K562 (cell line): ENCODE results near the gene MKS1. TPM values are rescaled to one million over a fixed set of nuclear protein-coding genes. Genes with fewer than 3 reads are reported as not detected.
A peak's percentile ranks its signal among the peaks of the same experiment; 100 is the strongest.

Source experiments
- BRCA1 ChIP-seq, 2 experiments: fragments of 450-650 bp in 1 of 2; sonication (generic) in 1 of 2; formaldehyde crosslinking in 1 of 2; IDR thresholded peaks; 2 replicates each; pipeline versions ENCODE4 v1.5.0 to v1.6.1; 2017 to 2020; ENCODE audit warnings: mild to moderate bottlenecking in 1 of 2, missing genetic modification reagents in 1 of 2
- E2F3 ChIP-seq: fragments of 250-450 bp; sonication (Bioruptor Pico); IDR thresholded peaks from 2 replicates; pipeline ENCODE4 v1.4.0; 2020; ENCODE audit warnings: mild to moderate bottlenecking
- ESRRA ChIP-seq: fragments of 450-650 bp; IDR thresholded peaks from 2 replicates; pipeline ENCODE4 v1.6.1; 2014; ENCODE audit warnings: low read depth, mild to moderate bottlenecking, moderate library complexity, borderline replicate concordance
- ETV6 ChIP-seq, 3 experiments: fragments of 150-350 bp in 1 of 3; sonication (generic) in 1 of 3; formaldehyde crosslinking in 1 of 3; IDR thresholded peaks; 2 replicates each; pipeline versions ENCODE4 v1.6.1 to v1.8.0; 2014 to 2022; ENCODE audit warnings: borderline replicate concordance in 2 of 3, low read depth in 2 of 3, antibody characterized with exemption in 1 of 3, low read length in 1 of 3, mild to moderate bottlenecking in 1 of 3, missing genetic modification reagents in 1 of 3
- LEF1 ChIP-seq: fragments of 450-650 bp; IDR thresholded peaks from 2 replicates; pipeline ENCODE4 v1.6.1; 2016; ENCODE audit warnings: mild to moderate bottlenecking
- MIER1 ChIP-seq: fragments of 450-650 bp; IDR thresholded peaks from 2 replicates; pipeline ENCODE4 v1.6.1; 2016; ENCODE audit warnings: antibody characterized with exemption, mild to moderate bottlenecking, low read depth
- MTF1 ChIP-seq: fragments of 250-450 bp; sonication (Bioruptor Pico); IDR thresholded peaks from 2 replicates; pipeline ENCODE4 v1.9.0; 2021; ENCODE audit warnings: moderate library complexity, mild to moderate bottlenecking, inconsistent platforms, borderline replicate concordance
- SUPT5H ChIP-seq: fragments of 450-650 bp; IDR thresholded peaks from 2 replicates; pipeline ENCODE4 v1.6.1; 2016
- ZBTB1 ChIP-seq: sonication (generic); formaldehyde crosslinking; IDR thresholded peaks from 2 replicates; pipeline ENCODE4 v1.8.1; 2023; ENCODE audit warnings: missing genetic modification reagents, low read depth, mild to moderate bottlenecking, borderline replicate concordance
- ZNF766 ChIP-seq: fragments of 200-800 bp; sonication (Bioruptor generic); conservative IDR thresholded peaks from 2 replicates; pipeline ENCODE4 v1.6.1; 2016; ENCODE audit warnings: missing genetic modification characterization, missing compliant biosample characterization
- polyA plus RNA-seq, 8 experiments: library from polyadenylated mRNA; depleted of rRNA in 4 of 8; stranded (reverse) in 5 of 8; unstranded in 3 of 8; fragments of >200 nt; fragmentation: Nextera tagmentation in 2 of 8; fragmentation: Illumina TruSeq in 1 of 8; extraction: Ambion mirVana in 2 of 8; extraction: Trizol in 1 of 8; gene quantifications; 2 replicates each; pipeline versions ENCODE4 v1.2.1 to v1.2.3, GENCODE V29; 2011 to 2014; ENCODE audit warnings: inconsistent platforms in 1 of 8, missing spikeins in 1 of 8
- total RNA-seq, 7 experiments: library from RNA; depleted of rRNA in 6 of 7; stranded (reverse); fragments of >200 nt in 6 of 7; fragmentation: Illumina TruSeq in 2 of 7; extraction: Trizol in 2 of 7; gene quantifications; 2 replicates each; pipeline versions ENCODE4 v1.2.1 to v1.2.3, GENCODE V29; 2011 to 2021; ENCODE audit warnings: low replicate concordance in 1 of 7
- TF ChIP-seq, protein P1 (sequence below): fragments of 450-650 bp; IDR thresholded peaks from 2 replicates; pipeline ENCODE4 v1.6.1; 2016
- TF ChIP-seq, protein P2 (sequence below): fragments of 450-650 bp; IDR thresholded peaks from 2 replicates; pipeline ENCODE4 v1.6.1; 2016; ENCODE audit warnings: low read depth
- TF ChIP-seq, protein P3 (sequence below), 3 experiments: IDR thresholded peaks in 2 of 3; conservative IDR thresholded peaks in 1 of 3; 2 replicates each; pipeline ENCODE4 v1.5.1; 2011 to 2012; ENCODE audit warnings: low read length in 3 of 3, mild to moderate bottlenecking in 3 of 3, control low read depth in 2 of 3, improper control_type of control experiment in 1 of 3, inconsistent platforms in 1 of 3, low read depth in 1 of 3, mixed read lengths in 1 of 3, moderate library complexity in 1 of 3; ENCODE audit not compliant: insufficient read depth in 2 of 3

Gene MKS1
- total and polyA plus RNA-seq, 9 of the 15 experiments (the other 6 are each of a cell fraction or from before 2014, with no cell fraction given): 16.3 to 31.0 (median 25.9) TPM

DNA sequence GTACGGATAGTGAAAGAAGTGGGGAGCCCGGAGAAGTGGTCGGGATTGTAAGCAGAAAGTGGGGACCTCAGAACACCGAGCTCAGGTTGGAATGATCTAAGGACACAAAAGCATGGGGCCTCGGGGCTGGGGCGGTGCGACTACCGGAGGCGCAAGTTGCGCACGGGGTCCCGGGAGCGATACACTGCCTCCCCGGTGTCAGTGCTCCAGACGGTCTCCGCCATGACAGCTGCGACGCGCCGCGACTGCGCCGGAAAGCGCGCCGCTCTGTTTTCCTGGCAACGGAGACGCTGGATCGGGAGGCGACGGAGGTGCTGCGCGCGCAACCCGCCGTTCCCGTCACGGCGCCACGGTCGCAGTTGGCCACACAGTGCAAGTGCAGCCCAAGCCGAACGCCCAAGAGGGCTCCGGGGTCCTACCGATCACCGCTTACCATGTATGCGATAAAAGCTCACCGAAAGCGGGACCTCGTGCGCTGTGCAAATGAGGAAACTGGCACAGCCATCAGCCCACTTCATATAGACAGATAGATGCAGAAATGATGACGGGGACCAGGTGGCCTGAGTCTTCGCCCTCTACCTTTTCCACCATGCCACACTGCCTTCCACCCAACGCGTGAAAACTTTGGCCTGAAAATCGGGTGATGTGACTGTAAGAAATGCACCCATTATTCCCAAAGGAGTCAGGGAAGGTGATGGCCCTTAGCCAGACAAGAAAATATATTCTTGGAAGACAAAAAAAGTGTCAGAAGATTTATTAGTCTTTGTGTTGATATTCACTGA lies at the start of gene MKS1 (continued):
- no peak for TF ChIP-seq ESRRA
- no peak for TF ChIP-seq MTF1 (CRISPR knock-in tag)
- TF ChIP-seq ZNF766 (CRISPR knock-in tag): peak; percentile 56; the same call in 1 of the 2 replicates
- TF ChIP-seq MIER1: no peak
- TF ChIP-seq, protein P1, sequence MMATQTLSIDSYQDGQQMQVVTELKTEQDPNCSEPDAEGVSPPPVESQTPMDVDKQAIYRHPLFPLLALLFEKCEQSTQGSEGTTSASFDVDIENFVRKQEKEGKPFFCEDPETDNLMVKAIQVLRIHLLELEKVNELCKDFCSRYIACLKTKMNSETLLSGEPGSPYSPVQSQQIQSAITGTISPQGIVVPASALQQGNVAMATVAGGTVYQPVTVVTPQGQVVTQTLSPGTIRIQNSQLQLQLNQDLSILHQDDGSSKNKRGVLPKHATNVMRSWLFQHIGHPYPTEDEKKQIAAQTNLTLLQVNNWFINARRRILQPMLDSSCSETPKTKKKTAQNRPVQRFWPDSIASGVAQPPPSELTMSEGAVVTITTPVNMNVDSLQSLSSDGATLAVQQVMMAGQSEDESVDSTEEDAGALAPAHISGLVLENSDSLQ: peak; percentile 58; the same call in 1 of the 2 replicates
- TF ChIP-seq, protein P2, sequence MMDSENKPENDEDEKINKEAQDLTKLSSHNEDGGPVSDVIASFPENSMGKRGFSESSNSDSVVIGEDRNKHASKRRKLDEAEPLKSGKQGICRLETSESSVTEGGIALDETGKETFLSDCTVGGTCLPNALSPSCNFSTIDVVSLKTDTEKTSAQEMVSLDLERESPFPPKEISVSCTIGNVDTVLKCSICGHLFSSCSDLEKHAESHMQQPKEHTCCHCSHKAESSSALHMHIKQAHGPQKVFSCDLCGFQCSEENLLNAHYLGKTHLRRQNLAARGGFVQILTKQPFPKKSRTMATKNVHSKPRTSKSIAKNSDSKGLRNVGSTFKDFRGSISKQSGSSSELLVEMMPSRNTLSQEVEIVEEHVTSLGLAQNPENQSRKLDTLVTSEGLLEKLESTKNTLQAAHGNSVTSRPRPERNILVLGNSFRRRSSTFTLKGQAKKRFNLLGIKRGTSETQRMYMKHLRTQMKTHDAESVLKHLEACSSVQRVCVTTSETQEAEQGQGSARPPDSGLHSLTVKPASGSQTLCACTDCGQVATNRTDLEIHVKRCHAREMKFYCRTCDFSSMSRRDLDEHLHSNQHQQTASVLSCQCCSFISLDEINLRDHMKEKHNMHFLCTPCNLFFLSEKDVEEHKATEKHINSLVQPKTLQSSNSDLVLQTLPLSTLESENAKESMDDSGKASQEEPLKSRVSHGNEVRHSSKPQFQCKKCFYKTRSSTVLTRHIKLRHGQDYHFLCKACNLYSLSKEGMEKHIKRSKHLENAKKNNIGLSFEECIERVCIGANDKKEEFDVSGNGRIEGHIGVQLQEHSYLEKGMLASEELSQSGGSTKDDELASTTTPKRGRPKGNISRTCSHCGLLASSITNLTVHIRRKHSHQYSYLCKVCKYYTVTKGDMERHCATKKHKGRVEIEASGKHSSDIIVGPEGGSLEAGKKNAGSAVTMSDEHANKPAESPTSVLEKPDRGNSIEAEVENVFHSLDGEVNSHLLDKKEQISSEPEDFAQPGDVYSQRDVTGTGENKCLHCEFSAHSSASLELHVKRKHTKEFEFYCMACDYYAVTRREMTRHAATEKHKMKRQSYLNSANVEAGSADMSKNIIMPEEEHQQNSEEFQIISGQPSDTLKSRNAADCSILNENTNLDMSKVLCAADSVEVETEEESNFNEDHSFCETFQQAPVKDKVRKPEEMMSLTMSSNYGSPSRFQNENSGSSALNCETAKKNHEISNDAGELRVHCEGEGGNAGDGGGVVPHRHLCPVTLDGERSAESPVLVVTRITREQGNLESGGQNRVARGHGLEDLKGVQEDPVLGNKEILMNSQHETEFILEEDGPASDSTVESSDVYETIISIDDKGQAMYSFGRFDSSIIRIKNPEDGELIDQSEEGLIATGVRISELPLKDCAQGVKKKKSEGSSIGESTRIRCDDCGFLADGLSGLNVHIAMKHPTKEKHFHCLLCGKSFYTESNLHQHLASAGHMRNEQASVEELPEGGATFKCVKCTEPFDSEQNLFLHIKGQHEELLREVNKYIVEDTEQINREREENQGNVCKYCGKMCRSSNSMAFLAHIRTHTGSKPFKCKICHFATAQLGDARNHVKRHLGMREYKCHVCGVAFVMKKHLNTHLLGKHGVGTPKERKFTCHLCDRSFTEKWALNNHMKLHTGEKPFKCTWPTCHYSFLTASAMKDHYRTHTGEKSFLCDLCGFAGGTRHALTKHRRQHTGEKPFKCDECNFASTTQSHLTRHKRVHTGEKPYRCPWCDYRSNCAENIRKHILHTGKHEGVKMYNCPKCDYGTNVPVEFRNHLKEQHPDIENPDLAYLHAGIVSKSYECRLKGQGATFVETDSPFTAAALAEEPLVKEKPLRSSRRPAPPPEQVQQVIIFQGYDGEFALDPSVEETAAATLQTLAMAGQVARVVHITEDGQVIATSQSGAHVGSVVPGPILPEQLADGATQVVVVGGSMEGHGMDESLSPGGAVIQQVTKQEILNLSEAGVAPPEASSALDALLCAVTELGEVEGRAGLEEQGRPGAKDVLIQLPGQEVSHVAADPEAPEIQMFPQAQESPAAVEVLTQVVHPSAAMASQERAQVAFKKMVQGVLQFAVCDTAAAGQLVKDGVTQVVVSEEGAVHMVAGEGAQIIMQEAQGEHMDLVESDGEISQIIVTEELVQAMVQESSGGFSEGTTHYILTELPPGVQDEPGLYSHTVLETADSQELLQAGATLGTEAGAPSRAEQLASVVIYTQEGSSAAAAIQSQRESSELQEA: no peak
- no peak for TF ChIP-seq ZBTB1 (CRISPR knock-in tag)
- TF ChIP-seq BRCA1 (IDR thresholded peaks at IDR 0.05): no peak
- no peak for TF ChIP-seq BRCA1 (CRISPR knock-in tag; IDR thresholded peaks at IDR 0.05)
- TF ChIP-seq SUPT5H: peak; percentile 79
- TF ChIP-seq, protein P3, sequence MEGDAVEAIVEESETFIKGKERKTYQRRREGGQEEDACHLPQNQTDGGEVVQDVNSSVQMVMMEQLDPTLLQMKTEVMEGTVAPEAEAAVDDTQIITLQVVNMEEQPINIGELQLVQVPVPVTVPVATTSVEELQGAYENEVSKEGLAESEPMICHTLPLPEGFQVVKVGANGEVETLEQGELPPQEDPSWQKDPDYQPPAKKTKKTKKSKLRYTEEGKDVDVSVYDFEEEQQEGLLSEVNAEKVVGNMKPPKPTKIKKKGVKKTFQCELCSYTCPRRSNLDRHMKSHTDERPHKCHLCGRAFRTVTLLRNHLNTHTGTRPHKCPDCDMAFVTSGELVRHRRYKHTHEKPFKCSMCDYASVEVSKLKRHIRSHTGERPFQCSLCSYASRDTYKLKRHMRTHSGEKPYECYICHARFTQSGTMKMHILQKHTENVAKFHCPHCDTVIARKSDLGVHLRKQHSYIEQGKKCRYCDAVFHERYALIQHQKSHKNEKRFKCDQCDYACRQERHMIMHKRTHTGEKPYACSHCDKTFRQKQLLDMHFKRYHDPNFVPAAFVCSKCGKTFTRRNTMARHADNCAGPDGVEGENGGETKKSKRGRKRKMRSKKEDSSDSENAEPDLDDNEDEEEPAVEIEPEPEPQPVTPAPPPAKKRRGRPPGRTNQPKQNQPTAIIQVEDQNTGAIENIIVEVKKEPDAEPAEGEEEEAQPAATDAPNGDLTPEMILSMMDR (IDR thresholded peaks at IDR 0.05 in 2 of 3, conservative IDR thresholded peaks at IDR 0.05 in 1 of 3; ENCODE audit: insufficient read depth in 2 of 3, low read depth in 1 of 3, low read length in 3 of 3): peak; percentile 58 to 80 (median 66)
- TF ChIP-seq LEF1: no peak
- no peak for TF ChIP-seq ETV6 (IDR thresholded peaks at IDR 0.05; ENCODE audit: borderline replicate concordance in 1 of 2, low read depth in 2 of 2, low read length in 1 of 2)
- TF ChIP-seq ETV6 (CRISPR knock-in tag; IDR thresholded peaks at IDR 0.05; ENCODE audit: borderline replicate concordance): no peak
- peak; percentile 56; the same call in 1 of the 2 replicates for TF ChIP-seq E2F3 (CRISPR knock-in tag)
